ENCODE measurements around the gene KRT83. TPM values are rescaled to one million over a fixed set of nuclear protein-coding genes. Genes with fewer than 3 reads are reported as not detected.
"Not testable (repeated sequence)": the region's sequence is repeated elsewhere in the genome, so short reads cannot be mapped to it uniquely, and the experiment has no call there.

Gene KRT83
- polyA plus RNA-seq, 1 of the 3 experiments (the other 2 are of a cell fraction): 0.03 TPM

GRCh38 chr12:52346593-52346992 lies 25.4 kb upstream of the KRT83 start:
- Histone ChIP-seq H3K4me2 (no peak overlapping the region), H3F3A (replicated peaks; ENCODE audit: insufficient read depth) (no peaks in the 10 kb centered on the region), H3K36me3 (replicated peaks in 1 of 2; ENCODE audit: control insufficient read depth in 1 of 2, insufficient read depth in 2 of 2, low read length in 1 of 2) (no peaks in the 10 kb centered on the region), H3K27ac (ENCODE audit: low read depth in 2 of 2, low read length in 1 of 2) (no peak overlapping the region), H2AFZ (ENCODE audit: low read depth) (no peak overlapping the region), H3K9me2 (no peaks in the 10 kb centered on the region), H3K4me1 (ENCODE audit: control insufficient read depth in 1 of 2, insufficient read depth in 2 of 2, low read depth in 1 of 2, low read length in 1 of 2) (no peaks in the 10 kb centered on the region), H3K9me3 (no peaks in the 10 kb centered on the region), H4K20me1 (ENCODE audit: insufficient read depth) (no peaks in the 10 kb centered on the region), H3K9ac (no peak overlapping the region), H3K79me2 (ENCODE audit: insufficient read depth) (no peaks in the 10 kb centered on the region), H3K4me3 (ENCODE audit: low read depth in 2 of 2, low read length in 1 of 2) (no peak overlapping the region), H3K27me3 (ENCODE audit: insufficient read depth) (peaks cover 20% of the 10 kb centered on the region)
- ChIA-PET CTCF (interaction anchor here (0.7 to 3.8 kb wide), 2 partner anchors 19 to 223 kb away, joined by 3 to 13 read pairs; no protein-coding TSS in a partner anchor), POLR2A (no interaction called here)
- TF ChIP-seq EZH2phosphoT487 (IDR thresholded peaks at IDR 0.05; ENCODE audit: borderline replicate concordance, low read depth) (no peak), GABPA (IDR thresholded peaks at IDR 0.05; ENCODE audit: low read depth) (no peak)
- WGBS (ENCODE audit: low lambda C conversion rate): 45% methylated on average over 2 of the region's 4 CpGs
- DNase-seq: no peak

GRCh38 chr12:52345041-52345440 lies 23.8 kb upstream of the KRT83 start:
- DNase-seq; H3K9ac ChIP-seq; H2AFZ ChIP-seq (ENCODE audit: low read depth); H3K79me2 ChIP-seq (ENCODE audit: insufficient read depth); H3K4me1 ChIP-seq (ENCODE audit: control insufficient read depth in 1 of 2, insufficient read depth in 2 of 2, low read depth in 1 of 2, low read length in 1 of 2); POLR2A ChIA-PET; H3K9me2 ChIP-seq; H3F3A ChIP-seq (replicated peaks; ENCODE audit: insufficient read depth); H3K36me3 ChIP-seq (replicated peaks in 1 of 2; ENCODE audit: control insufficient read depth in 1 of 2, insufficient read depth in 2 of 2, low read length in 1 of 2); H4K20me1 ChIP-seq (ENCODE audit: insufficient read depth); H3K4me3 ChIP-seq (ENCODE audit: low read depth in 2 of 2, low read length in 1 of 2); H3K4me2 ChIP-seq; H3K9me3 ChIP-seq; H3K27ac ChIP-seq (ENCODE audit: low read depth in 2 of 2, low read length in 1 of 2): not testable (repeated sequence)
- CTCF ChIA-PET: interaction anchor here (1.0 to 3.8 kb wide), 6 partner anchors 15 to 534 kb away, joined by 3 to 13 read pairs (median 6); no protein-coding TSS in a partner anchor
- H3K27me3 ChIP-seq (ENCODE audit: insufficient read depth): peaks cover 28% of the 10 kb centered on the region
- 74% methylated on average over 8 of the region's 8 CpGs for WGBS (ENCODE audit: low lambda C conversion rate)

GRCh38 chr12:52344111-52344510 lies 22.9 kb upstream of the KRT83 start:
- TF ChIP-seq USF1 (IDR thresholded peaks at IDR 0.05; ENCODE audit: borderline replicate concordance, low read depth) (no peak), ELF1 (IDR thresholded peaks at IDR 0.05) (no peak), MXI1 (IDR thresholded peaks at IDR 0.05; ENCODE audit: low read depth, low read length) (no peak), MEF2A (IDR thresholded peaks at IDR 0.05; ENCODE audit: borderline replicate concordance, low read depth) (no peak), CHD2 (IDR thresholded peaks at IDR 0.05; ENCODE audit: low read length, partially characterized antibody) (no peak), JUND (IDR thresholded peaks at IDR 0.05) (no peak), RCOR1 (IDR thresholded peaks at IDR 0.05; ENCODE audit: low read length) (no peak), NFIC (IDR thresholded peaks at IDR 0.05; ENCODE audit: borderline replicate concordance) (no peak), GATA2 (CRISPR knock-in tag; IDR thresholded peaks at IDR 0.05) (no peak), YY1 (IDR thresholded peaks at IDR 0.05; ENCODE audit: low read depth) (no peak), FOXM1 (IDR thresholded peaks at IDR 0.05; ENCODE audit: low read depth) (no peak), RXRA (IDR thresholded peaks at IDR 0.05; ENCODE audit: borderline replicate concordance, low read depth) (no peak), SIN3A (IDR thresholded peaks at IDR 0.05; ENCODE audit: borderline replicate concordance, low read depth, low read length) (no peak)
- peaks cover 29% of the 10 kb centered on the region for H3K27me3 ChIP-seq (ENCODE audit: insufficient read depth)

More at GRCh38 chr12:52344111-52344510, 22.9 kb upstream of the KRT83 start:
- no peak overlapping the region for H3K4me2 ChIP-seq
- no peak for DNase-seq
- no peak overlapping the region for H3K27ac ChIP-seq (ENCODE audit: low read depth in 2 of 2, low read length in 1 of 2)
- no peak overlapping the region for H3K4me3 ChIP-seq (ENCODE audit: low read depth in 2 of 2, low read length in 1 of 2)
- WGBS (ENCODE audit: low lambda C conversion rate): 59% methylated on average over 10 of the region's 12 CpGs
- H2AFZ ChIP-seq (ENCODE audit: low read depth): no peak overlapping the region
- no peaks in the 10 kb centered on the region for H3K9me3 ChIP-seq
- no peaks in the 10 kb centered on the region for H3F3A ChIP-seq (replicated peaks; ENCODE audit: insufficient read depth)
- CTCF ChIA-PET: interaction anchor here (1.2 to 3.8 kb wide), 5 partner anchors 17 to 535 kb away, joined by 3 to 13 read pairs (median 7); no protein-coding TSS in a partner anchor
- H3K4me1 ChIP-seq (ENCODE audit: control insufficient read depth in 1 of 2, insufficient read depth in 2 of 2, low read depth in 1 of 2, low read length in 1 of 2): no peaks in the 10 kb centered on the region
- H3K9me2 ChIP-seq: no peaks in the 10 kb centered on the region
- H3K9ac ChIP-seq: no peak overlapping the region
- POLR2A ChIA-PET: no interaction called here
- H3K36me3 ChIP-seq (replicated peaks in 1 of 2; ENCODE audit: control insufficient read depth in 1 of 2, insufficient read depth in 2 of 2, low read length in 1 of 2): no peaks in the 10 kb centered on the region
- no peaks in the 10 kb centered on the region for H4K20me1 ChIP-seq (ENCODE audit: insufficient read depth)
- H3K79me2 ChIP-seq (ENCODE audit: insufficient read depth): no peaks in the 10 kb centered on the region

All from SK-N-SH (cell line).